Measurements from ENCODE around the gene NUP42. TPM values are rescaled to one million over a fixed set of nuclear protein-coding genes. Genes with fewer than 3 reads are reported as not detected.
"Not testable (repeated sequence)": the region's sequence is repeated elsewhere in the genome, so short reads cannot be mapped to it uniquely, and the experiment has no call there.

Gene NUP42
- polyA plus RNA-seq, 3 donors, result 54.4 to 71.1 (median 66.5) TPM

DNA sequence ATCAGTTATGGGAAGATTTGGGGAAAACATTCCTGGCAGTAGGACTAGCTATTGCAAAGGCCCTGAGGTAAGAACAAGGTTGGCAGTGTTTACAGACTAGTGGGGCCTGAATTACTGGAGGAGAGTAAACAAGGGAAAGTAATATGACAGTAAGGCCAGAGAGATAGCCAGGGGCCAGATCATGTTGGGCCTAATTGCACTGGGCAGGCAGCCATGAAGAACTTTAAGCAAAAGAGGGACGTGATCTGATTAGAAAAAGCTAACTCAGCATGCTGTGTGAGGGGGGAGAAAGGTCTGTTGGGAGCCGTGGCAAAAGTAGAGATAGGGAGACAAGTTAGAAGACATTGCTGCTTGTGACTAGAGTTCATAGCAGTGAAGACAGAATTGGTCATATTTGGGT, 9.2 kb downstream of the NUP42 start:
- no peak for DNase-seq

DNA sequence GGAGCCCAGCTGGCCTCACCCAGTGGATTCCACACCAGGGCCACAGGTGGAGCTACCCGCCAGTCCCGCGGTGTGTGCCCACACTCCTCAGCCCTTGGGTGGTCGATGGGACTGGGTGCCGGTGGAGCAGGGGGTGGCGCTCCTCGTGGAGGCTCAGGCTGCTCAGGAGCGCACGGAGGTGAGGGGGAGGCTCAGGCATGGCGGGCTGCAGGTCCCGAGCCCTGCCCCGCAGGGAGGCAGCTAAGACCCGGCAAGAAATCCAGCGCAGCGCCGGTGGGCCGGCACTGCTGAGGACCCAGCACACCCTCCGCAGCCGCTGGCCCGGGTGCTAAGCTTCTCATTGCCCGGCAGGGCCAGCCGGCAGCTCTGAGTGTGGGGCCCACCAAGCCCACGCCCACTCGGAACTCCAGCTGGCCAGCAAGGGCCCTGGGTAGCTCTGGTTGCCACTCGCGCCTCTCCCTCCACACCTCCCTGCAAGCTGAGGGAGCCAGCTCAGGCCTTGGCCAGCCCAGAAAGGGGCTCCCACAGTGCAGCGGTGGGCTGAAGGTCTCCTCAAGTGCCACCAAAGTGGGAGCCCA, 11.9 kb downstream of the NUP42 start:
- DNase-seq, result not testable (repeated sequence)

DNA sequence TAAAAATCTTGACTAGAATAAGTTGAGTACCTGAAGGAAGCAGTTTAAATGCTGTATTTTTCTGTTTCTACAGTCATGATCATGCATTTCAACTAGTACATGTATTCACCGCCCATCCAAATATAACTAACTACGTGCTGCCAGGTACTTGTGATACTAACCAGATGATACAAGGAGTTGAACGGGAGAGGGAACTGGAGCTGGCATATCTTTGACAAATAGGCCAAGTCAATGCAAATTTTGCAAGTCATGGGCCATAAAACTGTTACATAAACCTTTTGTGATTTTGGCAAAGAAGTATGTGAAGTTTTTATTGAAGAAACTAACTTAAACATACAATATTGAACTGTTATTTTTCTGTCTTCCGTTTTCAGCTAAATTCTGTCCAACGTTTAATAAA, 14.5 kb downstream of the NUP42 start:
- DNase-seq, result no peak

DNA sequence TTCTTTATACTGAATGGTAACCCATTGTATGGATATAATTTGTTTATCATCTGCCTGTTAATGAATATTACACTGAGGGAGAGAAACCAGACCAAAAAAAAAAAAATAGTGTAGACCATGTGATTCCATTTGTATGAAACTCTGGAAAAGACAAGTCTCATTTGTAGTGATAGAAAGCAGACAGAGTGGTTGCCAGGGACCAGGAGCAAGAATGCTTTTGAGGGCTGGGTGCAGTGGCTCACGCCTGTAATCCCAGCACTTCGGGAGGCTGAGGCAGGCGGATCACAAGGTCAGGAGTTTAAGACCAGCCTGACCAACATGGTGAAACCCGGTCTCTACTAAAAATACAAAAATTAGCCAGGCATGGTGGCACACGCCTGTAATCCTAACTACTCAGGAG, 15.9 kb downstream of the NUP42 start:
- not testable (repeated sequence) for DNase-seq

DNA sequence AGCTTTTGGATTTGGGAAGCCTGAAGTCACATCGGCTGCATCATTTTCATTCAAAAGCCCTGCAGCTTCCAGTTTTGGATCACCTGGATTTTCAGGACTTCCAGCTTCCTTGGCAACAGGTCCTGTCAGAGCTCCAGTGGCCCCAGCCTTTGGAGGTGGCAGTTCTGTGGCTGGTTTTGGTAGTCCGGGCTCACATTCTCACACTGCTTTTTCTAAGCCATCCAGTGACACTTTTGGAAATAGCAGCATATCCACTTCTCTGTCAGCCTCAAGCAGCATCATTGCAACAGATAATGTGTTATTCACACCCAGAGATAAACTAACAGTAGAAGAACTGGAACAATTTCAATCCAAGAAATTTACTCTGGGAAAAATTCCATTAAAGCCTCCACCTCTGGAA, 18.5 kb downstream of the NUP42 start:
- no peak for DNase-seq

DNA sequence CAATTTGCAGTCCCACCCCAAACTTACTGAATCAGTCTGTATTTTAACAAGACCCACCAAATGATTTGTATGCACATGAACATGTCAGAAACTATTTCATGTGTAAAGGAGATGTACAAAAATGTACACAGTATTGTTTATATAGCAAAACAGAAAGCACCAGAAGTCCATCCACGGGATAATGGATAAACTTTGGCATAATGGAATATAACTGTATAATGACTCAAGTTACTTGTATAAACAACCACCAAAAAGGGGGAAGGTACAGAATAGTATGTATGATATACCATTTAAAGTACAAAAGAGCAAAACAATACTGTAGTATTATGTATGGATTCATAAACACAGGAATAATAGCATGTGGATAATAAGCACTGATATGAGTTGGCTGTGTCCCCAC, 22.4 kb downstream of the NUP42 start:
- no peak for DNase-seq

DNA sequence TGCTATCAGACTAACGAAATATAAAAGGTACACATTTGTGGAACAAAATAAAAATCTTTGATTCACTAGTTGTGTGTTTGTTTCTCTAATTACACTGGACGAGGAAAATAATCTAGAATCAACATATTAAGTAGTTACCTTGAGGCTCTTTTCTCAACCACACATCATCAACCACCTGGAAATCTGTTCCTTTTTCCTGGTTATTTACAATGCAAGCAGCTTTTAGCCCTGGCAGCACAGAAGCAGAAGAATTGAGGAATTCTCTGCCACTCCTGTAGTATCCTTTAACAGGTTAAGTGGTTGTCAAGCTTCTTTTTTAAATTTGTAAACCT, 23.7 kb downstream of the NUP42 start:
- DNase-seq, result no peak

DNA sequence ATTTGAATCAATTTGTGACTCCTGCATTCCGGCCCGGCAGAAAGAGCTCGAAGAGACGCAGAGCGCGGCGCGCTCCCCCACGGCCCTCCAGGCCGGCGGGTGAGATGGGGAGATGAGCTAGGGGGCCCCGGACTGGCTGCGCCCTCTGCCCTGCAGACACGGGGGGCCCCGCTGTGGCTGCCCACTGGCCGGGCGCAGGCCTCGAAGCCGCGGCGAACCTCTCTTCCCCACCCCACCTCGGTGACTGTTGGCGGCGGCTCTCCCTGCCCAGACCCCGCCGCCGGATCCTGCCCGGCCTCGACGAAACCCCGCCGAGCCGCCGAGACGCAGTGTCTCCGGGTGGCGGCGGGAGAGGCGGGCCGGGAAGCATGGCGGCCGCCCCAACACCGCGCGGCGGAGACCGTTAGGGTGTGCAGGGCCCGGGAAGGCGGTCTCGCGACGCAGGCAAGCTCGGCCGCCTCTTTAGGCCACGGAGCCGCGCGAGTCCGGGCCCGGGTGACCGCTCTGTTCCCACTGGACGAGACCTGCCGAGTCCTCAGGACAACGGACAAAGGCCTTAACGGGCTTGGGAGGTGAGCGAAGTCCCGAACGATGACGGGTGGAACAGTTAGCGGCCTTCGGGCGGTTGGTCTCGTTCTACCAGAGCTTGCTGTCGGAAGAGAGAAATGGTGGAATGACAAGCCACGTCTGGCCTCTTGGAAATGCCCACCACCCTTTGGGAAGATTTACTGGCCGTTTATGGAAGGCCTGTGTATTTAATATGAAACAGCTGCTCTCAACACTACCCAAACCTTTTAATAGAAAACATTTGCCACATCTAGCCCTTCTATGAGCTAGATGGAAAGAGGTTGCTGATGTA, 24.3 kb downstream of the NUP42 start:
- peak; percentile 43 for DNase-seq

DNA sequence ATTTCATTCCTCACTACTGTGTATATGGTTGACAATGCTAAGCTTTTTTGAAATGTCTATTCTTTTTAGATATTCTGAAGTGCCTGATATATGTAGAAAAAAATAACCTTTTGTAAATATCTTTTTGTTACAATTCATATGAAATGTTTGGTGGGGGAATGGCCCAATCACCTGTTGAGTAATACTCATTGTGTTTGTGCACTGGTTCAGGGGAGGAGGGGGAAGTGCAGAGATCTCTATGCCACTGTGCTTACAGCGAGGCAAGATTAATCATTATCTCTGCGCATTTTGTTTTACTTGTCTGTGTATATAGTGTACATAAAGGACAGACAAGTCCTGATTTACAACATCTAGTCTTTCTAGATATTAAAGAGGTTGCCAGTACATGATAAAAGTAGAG, 25.2 kb downstream of the NUP42 start:
- no peak for DNase-seq

DNA sequence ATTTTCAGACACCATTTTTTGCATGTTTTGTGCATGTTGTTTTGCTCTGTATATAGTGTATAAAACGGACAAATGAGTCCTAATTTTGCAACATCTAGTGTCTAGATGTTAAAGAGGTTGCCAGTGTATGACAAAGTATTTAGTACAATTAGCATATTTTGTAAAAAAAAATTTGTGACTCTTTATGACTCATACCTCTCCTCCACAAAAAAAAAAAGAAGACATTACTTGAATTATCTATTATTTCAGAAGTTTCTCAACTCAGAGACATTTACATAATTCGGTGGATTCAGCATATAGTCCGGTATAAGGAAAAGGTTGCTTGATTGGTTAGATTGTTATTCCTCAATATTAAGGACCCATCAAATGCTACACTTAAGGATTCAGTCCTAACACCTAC, 26.0 kb downstream of the NUP42 start:
- no peak for DNase-seq

DNA sequence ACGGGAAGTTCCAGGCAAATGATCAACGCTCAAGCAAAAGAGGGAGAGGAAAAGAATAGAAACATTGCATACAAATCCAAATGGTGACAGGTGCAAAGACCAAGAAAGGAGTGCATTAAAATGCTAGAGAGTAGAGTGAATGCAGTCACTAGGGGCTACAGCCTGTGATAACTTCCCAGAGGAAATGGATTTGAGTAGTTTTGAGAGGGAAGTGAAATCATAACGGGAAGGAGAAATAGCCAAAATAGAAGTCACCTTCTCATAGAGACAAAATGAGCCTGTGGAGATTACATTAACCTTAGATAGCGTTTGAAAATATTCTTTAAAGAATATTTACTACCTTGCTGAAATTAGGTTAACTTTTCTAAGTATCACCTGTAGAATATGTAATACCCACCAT, 26.5 kb downstream of the NUP42 start:
- DNase-seq, result no peak

DNA sequence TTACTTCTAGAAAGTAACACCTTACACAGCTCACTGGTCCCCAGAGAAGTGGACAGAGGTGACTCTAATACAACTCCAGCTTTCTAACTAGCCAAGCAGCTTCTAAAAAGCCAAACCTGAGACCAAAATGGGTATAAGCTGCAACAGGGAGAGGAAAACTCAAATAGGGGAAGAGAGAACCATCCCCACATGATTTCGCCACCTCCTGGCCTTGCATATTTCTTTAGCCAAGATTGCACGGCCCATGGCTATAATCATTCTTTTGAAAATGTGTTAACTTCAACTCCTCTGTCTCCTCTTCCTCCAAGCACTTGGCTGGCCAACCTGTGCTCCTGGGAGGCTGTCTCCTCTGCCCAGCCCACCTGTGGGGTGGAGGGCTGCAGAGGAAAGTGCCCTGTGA, 28.7 kb downstream of the NUP42 start:
- DNase-seq, result no peak

DNA sequence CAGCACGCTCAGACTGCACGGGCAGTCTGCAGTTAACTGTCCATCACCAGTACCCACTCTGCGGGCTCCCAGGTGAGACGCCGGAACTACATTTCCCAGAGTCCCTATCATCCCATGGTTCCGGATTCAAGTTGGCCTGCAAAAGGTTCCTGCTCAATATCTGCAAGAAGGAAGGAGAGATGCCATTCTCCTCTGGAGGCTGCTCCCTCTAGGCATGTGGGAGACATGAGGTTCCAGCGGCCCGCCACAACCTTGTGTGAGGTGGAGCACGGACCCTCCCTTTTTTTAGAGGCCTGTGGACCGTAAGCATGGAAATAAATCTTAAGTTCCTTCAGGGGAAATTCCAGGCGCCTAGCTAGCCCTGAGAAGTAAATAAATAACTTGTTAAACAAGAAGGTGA, 29.7 kb downstream of the NUP42 start:
- DNase-seq, result peak; percentile 77

DNA sequence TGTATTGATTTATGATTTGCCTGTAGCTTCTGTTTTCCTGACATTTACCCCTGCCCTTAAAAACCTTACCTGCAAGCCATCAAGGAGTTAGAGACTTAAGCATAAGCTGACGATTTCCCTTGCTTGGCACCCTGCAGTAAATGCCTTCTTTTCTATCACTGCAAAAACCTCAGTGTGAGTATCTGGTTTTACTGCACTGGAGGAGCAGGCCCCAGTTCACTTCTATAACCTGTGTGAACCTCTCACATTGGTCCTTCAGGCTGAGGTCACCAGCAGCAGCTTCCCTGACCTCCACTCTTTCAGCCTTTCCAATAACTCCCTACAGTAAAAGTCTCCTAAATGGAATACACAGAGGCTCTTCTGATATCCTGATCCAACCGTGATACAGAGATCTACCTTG, 30.5 kb downstream of the NUP42 start:
- DNase-seq, result no peak

DNA sequence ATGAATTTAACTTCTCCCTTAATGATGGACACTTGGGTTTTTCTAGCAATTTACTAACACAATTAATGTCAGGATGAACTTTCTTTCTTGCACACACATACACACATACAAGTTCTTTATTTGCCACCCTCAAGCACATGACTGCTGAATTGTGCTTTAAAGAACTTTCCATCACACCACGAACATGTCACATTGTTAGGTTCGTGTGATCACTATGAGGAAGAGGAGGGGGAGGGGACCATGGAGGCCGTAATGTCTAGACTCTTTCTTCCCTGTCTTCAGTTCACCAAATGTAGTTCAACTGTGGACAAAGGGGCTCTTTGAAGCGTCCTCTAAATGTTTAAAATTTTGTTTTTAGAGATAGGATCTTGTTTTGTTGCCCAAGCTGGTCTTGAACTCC, 31.0 kb downstream of the NUP42 start:
- DNase-seq, result no peak

DNA sequence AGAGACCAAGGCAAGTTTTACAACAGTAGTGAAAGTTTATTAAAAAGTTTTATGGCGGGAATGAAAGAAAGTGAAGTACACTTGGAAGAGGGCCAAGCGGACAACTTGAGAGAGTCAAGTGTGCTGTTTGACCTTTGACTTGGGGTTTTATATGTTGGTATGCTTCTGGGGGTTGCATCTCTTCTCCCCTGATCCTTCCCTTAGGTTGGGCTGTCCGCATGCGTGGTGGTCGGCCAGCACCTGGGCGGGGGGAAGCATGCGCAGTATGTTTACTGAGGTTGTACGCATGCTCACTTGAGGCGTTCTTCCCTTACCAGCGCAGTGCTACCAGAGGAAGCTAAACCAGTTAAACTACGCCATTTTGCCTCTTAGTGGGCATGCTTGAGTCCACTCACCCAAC, 31.9 kb downstream of the NUP42 start:
- no peak for DNase-seq

DNA sequence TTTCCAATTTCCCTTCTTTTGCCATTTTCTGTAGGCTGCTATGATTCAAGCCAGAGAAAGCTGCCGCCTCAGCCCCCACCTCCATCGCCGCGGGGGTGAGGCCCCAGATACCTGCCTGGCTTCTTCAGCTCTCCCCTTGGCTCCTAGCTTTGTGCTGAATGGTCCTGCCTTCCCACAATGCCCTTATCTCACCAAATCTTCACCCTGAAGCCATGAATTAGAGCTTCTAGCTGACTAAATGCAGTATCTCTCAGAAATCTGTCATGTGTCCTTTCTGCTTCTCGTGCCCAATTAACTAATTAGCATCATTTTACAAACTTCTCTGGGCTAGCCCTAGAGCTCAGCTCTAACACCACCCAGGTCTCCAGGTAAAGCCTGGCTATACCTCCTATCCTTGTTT, 32.6 kb downstream of the NUP42 start:
- DNase-seq, result no peak

DNA sequence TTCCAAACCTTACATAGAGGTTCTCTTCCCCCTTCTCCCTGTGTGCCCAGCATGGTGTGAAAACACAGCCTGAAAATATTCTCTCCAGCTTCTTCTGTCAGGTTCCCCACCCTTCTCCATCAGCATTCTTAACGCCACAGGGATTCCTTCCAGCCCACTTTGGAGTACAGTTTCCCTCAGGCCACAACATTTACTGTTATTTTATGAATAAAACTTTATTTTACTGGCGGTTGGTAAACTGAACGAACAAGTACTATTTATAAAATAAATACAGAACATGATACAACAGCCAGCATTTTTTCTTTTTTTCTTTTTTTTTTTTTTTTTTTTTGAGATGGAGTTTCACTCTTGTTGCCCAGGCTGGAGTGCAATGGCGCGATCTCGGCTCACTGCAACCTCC, 33.1 kb downstream of the NUP42 start:
- no peak for DNase-seq

DNA sequence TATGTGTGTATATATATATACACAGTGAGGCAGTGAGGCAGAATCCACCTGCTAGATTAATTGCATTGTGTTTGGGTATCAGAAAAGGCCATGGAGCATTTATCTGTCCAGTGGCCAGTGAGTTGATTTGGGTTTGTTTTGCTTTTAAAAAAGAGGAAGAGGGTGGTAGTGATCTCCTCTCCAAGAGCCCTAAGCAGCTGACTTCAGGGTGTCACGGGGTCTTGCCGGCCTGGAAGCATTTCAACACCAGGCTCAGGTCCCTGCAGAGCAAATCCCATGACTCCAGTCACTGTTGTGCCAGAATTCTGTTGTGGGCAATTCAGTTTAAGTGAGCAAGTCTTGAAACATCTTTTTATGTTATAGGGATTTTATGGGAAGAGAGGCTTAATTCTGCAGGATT, 34.2 kb downstream of the NUP42 start:
- DNase-seq, result no peak

DNA sequence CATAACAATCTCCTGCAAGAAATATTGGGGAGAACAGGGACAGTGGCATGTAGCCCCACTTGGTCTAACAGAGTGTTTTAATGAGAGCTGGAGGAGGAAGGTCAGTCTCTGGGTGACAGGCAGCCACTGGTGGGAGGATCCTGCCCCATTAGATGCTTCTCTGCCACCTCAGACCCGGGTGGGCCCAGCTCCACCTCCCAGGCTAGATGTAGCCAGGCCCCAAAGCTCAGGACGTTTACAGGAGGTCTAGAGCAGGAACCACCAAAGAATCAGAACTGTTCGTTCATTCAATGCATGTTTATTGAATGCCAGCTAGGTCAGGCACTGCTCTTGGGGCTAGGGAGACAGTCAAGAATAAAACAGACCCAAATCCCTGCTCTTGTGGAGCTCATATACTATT, 36.3 kb downstream of the NUP42 start:
- no peak for DNase-seq

DNA sequence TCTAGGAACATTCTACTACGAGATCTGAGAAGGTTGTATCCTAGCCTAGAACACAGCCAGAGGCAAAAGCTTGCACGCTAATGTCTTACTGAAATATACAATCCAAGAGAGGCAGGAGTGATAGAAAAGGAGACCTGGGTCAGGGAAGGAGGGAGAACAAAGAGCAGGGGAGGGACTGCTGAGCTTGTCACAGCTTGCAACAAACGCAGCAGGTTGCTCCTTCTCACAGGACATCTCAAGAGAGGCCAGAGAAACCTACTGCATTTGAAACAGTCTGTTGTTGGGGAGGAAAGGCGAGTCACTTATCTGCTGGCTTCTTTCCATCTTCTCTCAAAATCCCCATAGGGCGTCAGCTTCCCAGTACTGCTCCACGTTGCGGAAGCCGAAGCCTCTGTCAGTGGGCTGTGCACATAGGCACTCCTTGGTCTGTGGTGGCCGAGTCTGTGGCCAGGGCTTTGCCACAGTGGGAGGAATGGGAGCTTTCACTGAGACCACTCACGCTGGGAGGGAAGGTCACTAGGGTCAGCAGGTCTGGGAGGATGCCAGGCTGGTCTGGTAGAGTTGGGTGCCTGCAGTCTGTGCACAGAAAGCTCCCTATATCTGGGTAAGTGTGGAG, 39.0 kb downstream of the NUP42 start:
- no peak for DNase-seq

DNA sequence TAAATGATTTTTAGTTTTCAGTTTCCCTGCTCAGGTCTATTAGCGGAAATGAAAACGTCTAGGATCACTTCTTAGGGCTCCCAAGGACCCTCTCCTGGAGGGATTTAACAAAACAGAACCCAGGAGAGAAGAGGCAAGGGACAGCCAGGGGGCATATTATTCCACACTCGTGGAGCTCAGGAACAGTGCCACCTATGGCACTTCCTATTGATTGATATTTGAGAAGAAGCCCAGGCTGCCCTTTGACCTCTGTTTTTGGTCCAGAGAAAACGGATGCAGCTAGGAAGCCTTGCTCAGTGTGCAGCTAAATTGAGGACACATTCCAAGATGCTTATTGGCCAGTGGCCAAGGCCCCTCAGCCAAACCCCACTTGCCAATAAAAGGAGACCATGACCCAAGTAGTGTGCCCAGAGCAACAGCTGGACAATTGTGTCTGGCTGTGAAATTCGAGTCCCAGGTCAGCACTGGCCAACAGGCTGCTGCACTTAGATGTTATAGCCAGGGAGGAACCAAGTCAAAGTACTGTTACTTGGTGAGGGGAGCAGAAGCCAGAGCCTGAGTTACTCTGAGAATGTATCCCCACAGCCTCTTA, 40.7 kb downstream of the NUP42 start:
- DNase-seq, result no peak

DNA sequence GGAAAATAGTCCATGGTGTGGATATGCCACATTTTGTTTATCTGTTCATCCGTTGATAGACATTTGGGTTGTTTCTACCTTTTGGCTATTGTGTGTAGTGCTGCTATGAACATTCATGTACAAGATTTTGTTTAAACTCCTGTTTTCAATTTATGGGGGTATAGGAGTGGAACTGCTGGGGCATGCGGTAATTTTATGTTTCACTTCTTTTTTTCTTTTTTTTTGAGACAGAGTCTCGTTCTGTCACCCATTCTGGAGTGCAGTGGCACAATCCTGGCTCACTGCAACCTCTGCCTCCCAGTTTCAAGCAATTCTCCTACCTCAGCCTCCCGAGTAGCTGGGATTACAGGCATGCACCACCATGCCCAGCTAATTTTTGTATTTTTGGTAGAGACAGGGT, 42.5 kb downstream of the NUP42 start:
- not testable (repeated sequence) for DNase-seq
